IPS-NIHi7 (cell line): ENCODE data around the gene CEP135.

Experiments used
- DNase-seq: peaks from one replicate; pipeline ENCODE4 v3.0.0; 2012; ENCODE audit warnings: mixed read lengths; ENCODE audit errors: extremely low spot score

The CEP135 gene

GRCh38 chr4:56080384-56080783 lies 131.6 kb downstream of the CEP135 start:
- DNase-seq: no peak

GRCh38 chr4:56082829-56083228 lies 134.1 kb downstream of the CEP135 start:
- no peak for DNase-seq
